NCI-H524 (cell line): ENCODE results near the gene SLC4A4.
A peak's percentile ranks its signal among the peaks of the same experiment; 100 is the strongest.
"Not testable (repeated sequence)": the region's sequence is repeated elsewhere in the genome, so short reads cannot be mapped to it uniquely, and the experiment has no call there.

Source experiments
- DNase-seq, 2 experiments: peaks; one replicate each; lab custom pipeline; 2025; lab: John Stamatoyannopoulos, UW

The SLC4A4 gene

DNA sequence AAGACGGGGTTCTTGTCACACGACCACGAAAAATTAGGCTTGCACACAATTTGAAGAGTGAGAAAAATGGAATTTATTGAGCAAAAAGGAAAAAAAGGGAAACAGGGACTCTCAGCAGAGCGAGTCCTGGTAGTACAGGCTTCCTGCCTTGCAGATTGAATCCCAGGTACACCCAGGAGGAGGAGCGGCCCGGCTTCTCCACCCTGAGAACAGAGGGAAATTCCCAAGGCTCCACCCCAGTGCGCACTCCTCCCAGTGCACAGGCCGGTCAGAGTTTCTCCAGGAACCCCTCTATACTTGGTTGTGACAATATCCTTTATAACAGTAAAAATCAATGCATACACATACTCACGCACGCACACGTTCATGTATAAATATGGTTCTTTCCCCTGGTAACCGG is 22.0 kb downstream of the SLC4A4 start:
- DNase-seq: no peak

GRCh38 chr4:71361476-71361875 is 22.7 kb downstream of the SLC4A4 start:
- DNase-seq: no peak

GRCh38 chr4:71366766-71367165 is 27.9 kb downstream of the SLC4A4 start:
- peak; percentile 58 to 86 for DNase-seq

DNA sequence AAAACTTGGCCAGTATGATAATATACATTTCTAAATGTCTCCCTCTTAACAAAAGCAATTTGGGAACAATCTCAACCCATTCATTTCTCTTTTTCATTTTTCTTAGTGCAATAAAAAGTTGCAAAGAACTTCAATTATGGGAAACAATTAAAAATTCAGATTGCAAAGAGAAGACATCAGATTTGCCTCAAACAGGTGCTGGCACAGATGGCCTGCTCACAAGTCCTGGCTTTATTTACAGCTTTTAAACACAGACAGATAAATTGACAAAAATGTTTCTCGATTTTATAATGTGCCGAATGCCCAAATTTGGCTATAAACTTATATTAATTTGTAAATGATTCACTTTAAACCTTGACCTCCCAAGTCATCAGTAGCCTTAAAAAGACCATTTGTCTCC is 28.7 kb downstream of the SLC4A4 start:
- peak; percentile 6 to 32 for DNase-seq

DNA sequence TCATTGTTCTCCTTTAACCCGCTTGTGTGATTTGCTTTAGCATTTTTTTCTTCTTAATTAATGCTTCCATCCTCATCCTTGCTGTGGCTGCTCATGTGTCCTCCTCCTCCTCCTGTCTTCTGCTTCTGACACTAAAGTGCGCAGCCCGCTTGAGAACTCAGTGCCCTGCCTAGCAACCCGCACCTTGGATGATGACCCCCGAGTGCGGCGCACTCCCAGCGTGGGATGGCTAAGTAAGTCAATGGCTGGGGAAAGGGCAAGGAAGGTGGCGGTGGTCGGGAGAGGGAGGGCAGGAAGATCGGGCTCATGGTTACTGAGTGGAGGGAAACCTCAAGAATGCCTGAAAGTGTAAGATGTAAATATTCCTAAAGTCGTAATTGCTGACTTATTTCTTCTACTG is 30.1 kb downstream of the SLC4A4 start:
- DNase-seq: no peak

DNA sequence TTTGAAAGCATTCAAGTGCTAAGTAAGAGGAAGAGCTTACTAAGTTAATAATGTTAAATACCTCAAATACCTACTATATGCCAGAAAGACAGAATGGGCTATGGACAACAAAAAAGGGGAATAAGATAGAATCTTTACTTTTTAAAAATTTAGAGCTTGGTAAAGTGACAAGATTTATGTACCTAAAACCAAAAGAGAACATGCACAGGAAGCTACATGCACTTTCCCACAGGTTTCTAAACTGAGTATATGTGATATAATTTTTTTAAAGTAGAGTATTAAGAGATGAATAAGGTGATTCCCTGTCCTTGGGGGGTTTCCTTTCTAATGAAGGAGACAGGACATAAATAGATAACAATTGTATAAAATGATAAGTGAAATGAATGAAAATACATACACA is 30.7 kb downstream of the SLC4A4 start:
- DNase-seq: no peak

DNA sequence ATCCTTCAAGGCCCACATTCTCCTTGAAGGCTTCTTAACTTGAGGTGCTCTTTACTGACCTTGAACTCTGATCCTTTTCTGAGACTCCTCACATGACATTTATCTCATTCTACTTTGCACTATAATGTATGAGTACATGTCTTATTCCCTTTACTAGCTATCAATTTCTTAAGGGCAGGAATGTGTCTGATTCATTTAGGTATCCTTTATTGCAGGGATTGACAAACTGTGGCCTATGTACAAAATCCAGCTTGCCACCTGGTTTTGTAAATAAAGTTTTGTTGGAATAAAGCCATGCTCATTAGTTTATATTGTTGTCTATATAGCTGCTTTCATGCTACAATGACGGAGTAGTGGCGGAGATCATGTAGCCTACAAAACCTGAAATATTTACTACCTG is 36.7 kb downstream of the SLC4A4 start:
- no peak for DNase-seq

DNA sequence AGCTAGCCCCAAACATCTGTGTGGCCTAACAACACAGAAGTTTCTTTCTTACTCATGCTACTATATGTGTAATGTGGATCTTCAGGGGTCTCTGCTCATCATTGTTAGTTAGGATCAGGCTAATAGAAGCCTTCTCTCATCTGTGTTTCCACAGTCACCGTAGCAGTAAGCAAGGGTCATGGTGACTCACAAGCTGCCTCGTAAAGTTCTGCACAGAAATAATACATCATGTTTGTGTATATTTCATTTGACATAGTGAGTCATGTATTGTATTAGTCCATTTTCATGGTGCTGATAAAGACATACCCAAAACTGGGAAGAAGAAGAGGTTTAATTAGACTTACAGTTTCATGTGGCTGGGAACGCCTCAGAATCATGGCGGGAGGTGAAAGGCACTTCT is 38.7 kb downstream of the SLC4A4 start:
- DNase-seq: no peak

DNA sequence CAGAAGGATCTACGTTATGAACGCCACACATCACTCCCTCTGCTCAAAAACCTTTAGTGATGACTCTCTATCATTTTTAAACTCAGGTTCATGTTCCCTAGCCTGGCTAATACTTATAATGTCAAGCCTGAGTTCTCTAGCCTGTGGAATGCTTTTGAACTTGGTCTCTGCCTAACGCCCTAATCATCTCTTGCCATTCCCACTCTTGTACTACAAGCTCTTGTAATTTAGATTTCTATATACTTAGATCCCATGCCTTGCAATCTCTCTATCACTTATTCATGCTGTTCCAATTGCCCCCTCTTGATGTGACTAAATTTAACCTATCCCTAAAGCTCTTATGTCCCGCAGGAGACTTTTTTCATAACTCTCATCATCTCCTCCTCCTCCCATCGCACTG is 40.3 kb downstream of the SLC4A4 start:
- DNase-seq: no peak

- peak in 1 of 2 experiments; percentile 39 for DNase-seq
Observed at GRCh38 chr4:71380788-71381187, 42.0 kb downstream of the SLC4A4 start.

DNA sequence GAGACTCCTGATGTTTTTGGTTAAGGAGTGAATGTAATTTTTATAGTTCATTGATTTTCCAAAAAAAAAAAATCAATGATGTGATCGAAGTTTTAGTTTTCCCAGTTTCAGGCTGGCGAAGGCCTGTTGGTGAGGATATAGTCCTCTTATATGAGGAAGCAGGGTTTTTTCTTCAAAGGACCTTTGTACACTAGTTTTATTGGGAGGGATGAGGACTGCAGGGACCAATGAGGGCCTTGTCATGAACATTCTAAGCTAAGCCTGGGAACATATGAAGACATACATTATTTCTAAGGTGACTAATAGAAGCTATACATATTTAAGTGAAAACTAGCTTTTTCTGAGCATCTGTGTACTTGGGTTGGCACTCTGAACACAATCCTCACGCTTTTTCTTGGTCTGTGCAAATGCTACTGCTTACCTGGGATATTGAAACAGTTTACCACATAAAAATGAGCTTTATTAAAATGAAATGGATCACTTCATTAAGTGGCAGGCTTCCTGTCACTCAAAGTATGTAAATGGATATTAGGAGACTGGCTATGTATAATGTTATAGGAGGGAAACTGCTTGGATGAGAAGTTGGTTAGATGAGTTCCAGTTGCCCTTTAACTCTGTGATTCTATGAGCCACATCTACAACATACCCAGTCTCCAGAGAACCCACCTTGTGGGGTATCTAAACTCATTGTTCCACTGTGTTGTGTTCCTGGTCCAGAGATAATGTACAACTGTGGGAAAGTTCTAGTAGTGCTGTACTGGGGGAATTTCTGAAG is 43.5 kb downstream of the SLC4A4 start:
- no peak for DNase-seq

DNA sequence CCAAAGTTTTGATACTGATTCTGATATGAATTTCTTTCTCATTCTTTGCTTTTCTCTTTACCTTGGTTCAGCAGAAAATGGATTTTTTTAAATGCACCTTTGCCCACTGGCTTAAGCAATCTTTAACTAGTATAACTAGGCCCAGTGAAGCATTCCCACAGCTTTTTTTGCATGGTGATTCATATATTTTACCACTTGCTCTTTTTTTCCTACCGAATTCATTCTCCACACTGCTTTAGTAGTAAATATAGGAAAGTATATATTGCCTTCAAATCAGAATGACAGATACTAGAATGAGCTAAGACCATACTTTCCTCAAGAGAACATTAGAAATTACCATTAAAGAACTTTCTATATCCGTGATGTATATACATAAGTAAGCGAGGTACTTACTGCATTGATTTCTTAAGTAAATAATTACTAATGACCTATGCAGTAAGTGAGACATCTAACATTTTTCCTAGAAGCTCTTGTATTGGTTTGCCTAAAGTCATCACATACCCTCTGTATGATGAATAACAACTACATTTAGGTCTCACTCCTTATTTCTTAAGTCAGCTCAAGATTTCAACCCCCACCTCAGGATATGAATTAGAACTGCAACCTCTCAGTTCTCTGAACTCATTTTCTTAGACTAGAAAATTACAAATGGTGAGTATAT is 44.2 kb downstream of the SLC4A4 start:
- DNase-seq: no peak

GRCh38 chr4:71383984-71384383 is 45.2 kb downstream of the SLC4A4 start:
- no peak for DNase-seq

GRCh38 chr4:71389149-71389827 is 50.5 kb downstream of the SLC4A4 start:
- DNase-seq: no peak

GRCh38 chr4:71392109-71392508 is 53.3 kb downstream of the SLC4A4 start:
- DNase-seq: no peak

GRCh38 chr4:71396382-71396781 is 57.6 kb downstream of the SLC4A4 start:
- DNase-seq: no peak

DNA sequence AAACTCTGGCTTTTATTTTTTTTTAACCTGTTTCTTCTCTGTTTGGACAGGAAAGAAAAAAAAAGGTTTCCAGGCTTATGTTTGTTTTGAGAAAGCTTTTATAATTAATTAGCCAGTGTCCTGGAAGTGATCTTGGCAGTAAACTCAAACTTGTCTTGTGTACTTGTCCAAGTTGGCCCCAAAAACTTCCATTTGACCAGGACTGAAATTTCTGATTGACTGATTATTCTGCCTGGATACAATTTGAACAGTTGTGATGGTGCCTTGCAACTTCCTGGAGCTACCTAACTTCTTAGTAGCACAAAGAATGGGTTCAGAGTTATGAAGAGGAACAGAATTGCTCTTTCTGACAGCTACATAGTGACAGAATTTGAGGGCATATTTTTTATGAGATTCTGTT is 62.0 kb downstream of the SLC4A4 start:
- no peak for DNase-seq

- DNase-seq: no peak
Observed at GRCh38 chr4:71402616-71403015, 63.8 kb downstream of the SLC4A4 start.

DNA sequence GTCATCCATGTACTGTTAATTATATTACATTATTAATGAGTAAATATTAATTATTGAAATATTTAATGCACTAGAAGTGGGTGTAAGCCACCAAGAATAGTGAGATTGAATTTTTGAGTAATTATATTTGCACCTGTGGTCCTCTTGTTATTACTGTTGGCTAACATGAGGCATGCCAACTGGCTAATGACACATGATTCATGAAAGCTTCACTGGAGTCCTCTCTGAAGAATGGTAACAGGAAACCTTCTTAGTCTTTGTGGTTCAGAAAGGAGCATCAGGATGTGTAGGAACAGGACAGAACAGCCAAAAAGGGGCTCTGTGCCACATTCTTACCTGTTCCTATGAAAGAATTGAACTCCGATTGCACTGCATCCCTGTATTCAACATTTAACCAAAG is 65.2 kb downstream of the SLC4A4 start:
- DNase-seq: peak in 1 of 2 experiments; percentile 1

- DNase-seq: no peak
Observed at GRCh38 chr4:71405791-71406190, 67.0 kb downstream of the SLC4A4 start.

DNA sequence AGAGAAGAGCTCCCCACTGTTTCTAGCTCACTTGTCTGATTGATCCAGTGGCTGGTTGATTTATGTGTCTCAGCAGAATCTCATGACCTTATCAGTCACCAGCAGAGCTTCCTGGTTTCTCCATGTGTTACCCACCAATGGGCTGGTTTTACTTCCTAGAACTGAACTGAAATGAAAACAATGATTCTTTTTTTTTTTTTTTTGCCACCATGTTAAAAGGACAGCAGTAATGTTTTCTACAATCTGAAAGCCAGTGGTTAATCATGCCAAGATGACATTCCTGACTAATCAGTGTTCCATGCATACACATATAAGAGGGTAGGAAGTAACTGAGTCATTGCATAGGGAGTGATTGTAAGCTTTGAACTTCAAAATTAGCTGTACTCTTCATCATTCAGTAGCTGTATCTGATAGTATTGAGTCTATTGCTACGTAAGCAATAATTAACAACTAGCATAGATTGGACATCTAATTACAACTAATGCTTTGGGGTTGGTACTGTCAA is 67.7 kb downstream of the SLC4A4 start:
- DNase-seq: no peak

DNA sequence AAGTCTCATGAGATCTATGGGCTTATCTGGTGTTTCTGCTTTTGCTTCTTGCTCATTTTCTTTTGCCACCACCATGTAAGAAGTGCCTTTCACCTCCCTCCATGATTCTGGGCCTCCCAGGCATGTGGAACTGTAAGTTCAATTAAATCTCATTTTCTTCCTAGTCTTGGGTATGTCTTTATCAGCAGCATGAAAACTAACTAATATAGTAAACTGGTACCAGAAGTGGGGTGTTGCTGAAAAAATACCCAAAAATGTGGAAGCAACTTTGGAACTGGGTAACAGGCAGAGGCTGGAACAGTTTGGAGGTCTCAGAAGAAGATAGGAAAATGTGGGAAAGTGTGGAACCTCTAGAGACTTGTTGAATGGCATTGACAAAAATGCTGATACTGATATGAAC is 70.1 kb downstream of the SLC4A4 start:
- not testable (repeated sequence) for DNase-seq

DNA sequence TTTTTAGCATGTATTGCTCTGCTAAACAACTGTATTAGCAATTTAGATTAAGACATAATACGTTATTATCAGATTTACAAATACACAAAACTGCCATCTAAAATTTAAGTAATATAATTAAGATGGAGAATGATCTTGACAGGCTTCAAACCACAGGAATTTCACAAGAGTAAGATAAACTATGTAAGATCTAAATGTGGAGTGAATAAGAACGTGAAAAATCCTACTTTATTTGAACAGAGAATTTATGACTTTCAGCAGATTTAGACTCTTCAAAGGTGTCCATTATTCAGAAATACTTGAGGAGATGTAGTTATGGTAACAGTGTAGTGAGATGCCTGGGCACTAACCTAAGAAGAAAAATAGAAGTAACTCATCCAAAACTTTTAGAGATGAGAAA is 73.2 kb downstream of the SLC4A4 start:
- no peak for DNase-seq
